Esophagus squamous epithelium (tissue), 5 donors: ENCODE data around the gene TJP3. TPM values are rescaled to one million over a fixed set of nuclear protein-coding genes. Genes with fewer than 3 reads are reported as not detected.
A peak's percentile ranks its signal among the peaks of the same experiment; 100 is the strongest.

ENCODE experiments used
- DNase-seq: peaks from one replicate; lab custom pipeline; 2025; lab: John Stamatoyannopoulos, UW
- H3K27ac ChIP-seq, 4 donors: fragments of 200-600 bp; sonication (generic); one replicate each; pipeline ENCODE4 v1.5.1; 2016 to 2019; ENCODE audit warnings: mild to moderate bottlenecking in 1 of 4
- H3K27me3 ChIP-seq, 4 donors: fragments of 200-600 bp; sonication (generic); 1 replicate in 3 of 4; 2 replicates in 1 of 4; pipeline versions ENCODE4 v1.5.1 to v1.6.0; 2017 to 2021; ENCODE audit warnings: antibody characterized with exemption in 1 of 4
- H3K36me3 ChIP-seq, 3 donors: fragments of 200-600 bp; sonication (generic); one replicate each; pipeline ENCODE4 v1.5.1; 2016 to 2019
- H3K4me1 ChIP-seq, 3 donors: fragments of 200-600 bp; sonication (generic); one replicate each; pipeline ENCODE4 v1.5.1; 2017 to 2019
- H3K4me3 ChIP-seq, 4 donors: fragments of 200-600 bp; sonication (generic); 1 replicate in 3 of 4; 2 replicates in 1 of 4; pipeline ENCODE4 v1.5.1; 2016 to 2019; ENCODE audit warnings: mild to moderate bottlenecking in 2 of 4, moderate library complexity in 1 of 4
- H3K9me3 ChIP-seq, 3 donors: fragments of 200-600 bp; sonication (generic); one replicate each; pipeline ENCODE4 v1.5.1; 2016 to 2019
- CTCF ChIP-seq, 6 experiments: fragments of 450-650 bp in 4 of 6; fragments of 200-600 bp in 2 of 6; sonication (generic) in 2 of 6; IDR thresholded peaks; one replicate each; pipeline ENCODE4 v1.5.1; 2016 to 2019; ENCODE audit warnings: antibody characterized with exemption in 6 of 6, mild to moderate bottlenecking in 4 of 6, moderate library complexity in 4 of 6
- POLR2A ChIP-seq, 4 donors: fragments of 450-650 bp; IDR thresholded peaks; one replicate each; pipeline ENCODE4 v1.6.1; 2017; ENCODE audit warnings: antibody characterized with exemption in 4 of 4, mild to moderate bottlenecking in 4 of 4, moderate library complexity in 3 of 4
- WGBS, 2 donors: methylation state at CpG; one replicate each; pipeline ENCODE4 v1.1.5; 2018; 5-methylcytosine and 5-hydroxymethylcytosine counted together
- intact Hi-C: fragments of 100-400 bp; cut with DNase I; formaldehyde crosslinking; loops from one replicate; pipeline ENCODE4 v1.15.0; 2022
- total RNA-seq, 4 donors: library from RNA; depleted of rRNA; stranded (reverse); fragments of >200 nt; gene quantifications; one replicate each; pipeline ENCODE4 v1.1.0, GENCODE V29; 2016
- donor health status: DM: yes; HTN: yes; CAD: no.

Gene TJP3
- total RNA-seq, 4 donors from 2014 or later = 23.7 to 71.1 (median 28.0) TPM

- no peak for DNase-seq
- Histone ChIP-seq H3K4me3 (no peak overlapping the region), H3K36me3 (peaks cover 4 to 40% (median 11%) of the 10 kb centered on the region in 3 donors), H3K4me1 (peaks cover 22 to 59% (median 45%) of the 10 kb centered on the region in 3 donors), H3K9me3 (no peaks in the 10 kb centered on the region), H3K27ac (peak overlapping the region in 3 of 4 donors; percentile 39 to 94 (median 92)), H3K27me3 (no peaks in the 10 kb centered on the region)
- 90% methylated on average over 1 of the region's 18 CpGs; no CpG with 5 or more reads in 1 of the 2 donors for WGBS, 2 donors
- intact Hi-C loops = loop anchor here (5.0 kb wide), 1 partner anchor 35 kb away; the partner anchor contains the start of gene PIP5K1C
- TF ChIP-seq CTCF (IDR thresholded peaks at IDR 0.05) (no peak), POLR2A (IDR thresholded peaks at IDR 0.05) (no peak)
Measured at GRCh38 chr19:3667037-3667638, 41.0 kb upstream of the TJP3 start.

GRCh38 chr19:3667766-3668165 is 40.4 kb upstream of the TJP3 start:
- 80% methylated on average over 1 of the region's 17 CpGs; no CpG with 5 or more reads in 1 of the 2 donors for WGBS, 2 donors
- intact Hi-C loops = loop anchor here (5.0 kb wide), 1 partner anchor 35 kb away; the partner anchor contains the start of gene PIP5K1C

GRCh38 chr19:3668331-3669081 is 39.7 kb upstream of the TJP3 start:
- DNase-seq = no peak
- intact Hi-C loops = loop anchor here (5.0 kb wide), 1 partner anchor 34 kb away; the partner anchor contains the start of gene PIP5K1C
- no peaks in the 10 kb centered on the region for H3K9me3 ChIP-seq
- H3K27ac ChIP-seq = peak overlapping the region; percentile 82 to 98 (median 93)
- H3K4me1 ChIP-seq = peaks cover 26 to 73% (median 47%) of the 10 kb centered on the region in 3 donors
- WGBS, 2 donors = 74 to 78% methylated on average over 15 to 18 of the region's 34 CpGs
- H3K27me3 ChIP-seq = no peaks in the 10 kb centered on the region
- H3K4me3 ChIP-seq = no peak overlapping the region
- TF ChIP-seq POLR2A (IDR thresholded peaks at IDR 0.05) = no peak
- TF ChIP-seq CTCF (IDR thresholded peaks at IDR 0.05) = no peak
- H3K36me3 ChIP-seq = peaks cover 1 to 27% (median 10%) of the 10 kb centered on the region in 3 donors

More at GRCh38 chr19:3667766-3668165, 40.4 kb upstream of the TJP3 start:
- Histone ChIP-seq H3K36me3 (peaks cover 4 to 34% (median 10%) of the 10 kb centered on the region in 3 donors), H3K4me3 (no peak overlapping the region), H3K27ac (peak overlapping the region; percentile 82 to 98 (median 93)), H3K9me3 (no peaks in the 10 kb centered on the region), H3K27me3 (no peaks in the 10 kb centered on the region), H3K4me1 (peaks cover 25 to 65% (median 47%) of the 10 kb centered on the region in 3 donors)
- TF ChIP-seq POLR2A (IDR thresholded peaks at IDR 0.05) (no peak), CTCF (IDR thresholded peaks at IDR 0.05) (no peak)
- DNase-seq = no peak

- H3K27me3 ChIP-seq = no peaks in the 10 kb centered on the region
- H3K4me3 ChIP-seq = peak overlapping the region in 2 of 4 donors; percentile 13 to 58
- peaks cover 0 to 19% (median 4%) of the 10 kb centered on the region in 3 donors for H3K36me3 ChIP-seq
- TF ChIP-seq CTCF (IDR thresholded peaks at IDR 0.05) (no peak), POLR2A (IDR thresholded peaks at IDR 0.05) (no peak)
- peak overlapping the region; percentile 82 to 98 (median 93) for H3K27ac ChIP-seq
- 57 to 69% methylated on average over 18 to 26 of the region's 39 CpGs for WGBS, 2 donors
- intact Hi-C loops = loop anchor here (5.0 kb wide), 1 partner anchor 33 kb away; the partner anchor contains the start of gene PIP5K1C
- peaks cover 26 to 75% (median 47%) of the 10 kb centered on the region in 3 donors for H3K4me1 ChIP-seq
- no peak for DNase-seq
- H3K9me3 ChIP-seq = no peaks in the 10 kb centered on the region
Measured at GRCh38 chr19:3669082-3669946, 38.9 kb upstream of the TJP3 start.
